ENCODE results near the gene PLCXD1. TPM values are rescaled to one million over a fixed set of nuclear protein-coding genes. Genes with fewer than 3 reads are reported as not detected.

PLCXD1 gene
- polyA plus RNA-seq, 3 donors: 2.9 to 28.7 (median 6.7) TPM

GRCh38 chrX:346034-346813, 65.0 kb downstream of the PLCXD1 start:
- Mint-ChIP-seq H3K4me3 (no peak overlapping the region), H3K9me3 (peaks cover 23 to 78% (median 45%) of the 10 kb centered on the region in 7 donors), H3K4me1 (no peaks in the 10 kb centered on the region), H3K27me3 (ENCODE audit: low read depth in 3 of 3) (peaks cover 0 to 2% (median 0%) of the 10 kb centered on the region in 3 donors), H3K36me3 (peaks cover 29 to 36% of the 10 kb centered on the region in 2 donors), H3K27ac (no peak overlapping the region)
- no peak overlapping the region for H3K4me3 ChIP-seq (replicated peaks in 1 of 3; ENCODE audit: low read depth in 2 of 3, low read length in 3 of 3)
- no peaks in the 10 kb centered on the region for H3K79me2 ChIP-seq (ENCODE audit: insufficient read depth, low read length)
- H3K9me3 ChIP-seq (replicated peaks in 1 of 2; ENCODE audit: control insufficient read depth in 1 of 2, insufficient read depth in 1 of 2, low read length in 2 of 2): peaks cover 43 to 84% of the 10 kb centered on the region in 2 donors
- no peaks in the 10 kb centered on the region for H3K4me1 ChIP-seq (ENCODE audit: control insufficient read depth in 1 of 2, insufficient read depth in 2 of 2, low read length in 2 of 2)
- peaks cover 0 to 20% of the 10 kb centered on the region in 2 donors for H3K36me3 ChIP-seq (replicated peaks in 1 of 2; ENCODE audit: control insufficient read depth in 1 of 2, insufficient read depth in 2 of 2, low read length in 2 of 2)
- H3K27me3 ChIP-seq (ENCODE audit: control insufficient read depth in 2 of 2, insufficient read depth in 2 of 2, low read length in 2 of 2): no peaks in the 10 kb centered on the region
- H3K4me2 ChIP-seq (replicated peaks; ENCODE audit: extremely low read depth, low read length, poor library complexity, severe bottlenecking): no peak overlapping the region
- H2AFZ ChIP-seq (ENCODE audit: insufficient read depth, low read depth, low read length, poor library complexity, severe bottlenecking): no peak overlapping the region
- H4K20me1 ChIP-seq (ENCODE audit: insufficient read depth, low read length): no peaks in the 10 kb centered on the region
- 96% methylated on average over 65 of the region's 75 CpGs for WGBS (ENCODE audit: insufficient coverage)
- H3K27ac ChIP-seq (ENCODE audit: low read depth in 1 of 2, low read length in 2 of 2): no peak overlapping the region
- H3K9ac ChIP-seq (ENCODE audit: insufficient read depth, low read length, poor library complexity, severe bottlenecking): no peak overlapping the region
- no peak for DNase-seq
- TF ChIP-seq, protein P1, sequence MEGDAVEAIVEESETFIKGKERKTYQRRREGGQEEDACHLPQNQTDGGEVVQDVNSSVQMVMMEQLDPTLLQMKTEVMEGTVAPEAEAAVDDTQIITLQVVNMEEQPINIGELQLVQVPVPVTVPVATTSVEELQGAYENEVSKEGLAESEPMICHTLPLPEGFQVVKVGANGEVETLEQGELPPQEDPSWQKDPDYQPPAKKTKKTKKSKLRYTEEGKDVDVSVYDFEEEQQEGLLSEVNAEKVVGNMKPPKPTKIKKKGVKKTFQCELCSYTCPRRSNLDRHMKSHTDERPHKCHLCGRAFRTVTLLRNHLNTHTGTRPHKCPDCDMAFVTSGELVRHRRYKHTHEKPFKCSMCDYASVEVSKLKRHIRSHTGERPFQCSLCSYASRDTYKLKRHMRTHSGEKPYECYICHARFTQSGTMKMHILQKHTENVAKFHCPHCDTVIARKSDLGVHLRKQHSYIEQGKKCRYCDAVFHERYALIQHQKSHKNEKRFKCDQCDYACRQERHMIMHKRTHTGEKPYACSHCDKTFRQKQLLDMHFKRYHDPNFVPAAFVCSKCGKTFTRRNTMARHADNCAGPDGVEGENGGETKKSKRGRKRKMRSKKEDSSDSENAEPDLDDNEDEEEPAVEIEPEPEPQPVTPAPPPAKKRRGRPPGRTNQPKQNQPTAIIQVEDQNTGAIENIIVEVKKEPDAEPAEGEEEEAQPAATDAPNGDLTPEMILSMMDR (IDR thresholded peaks at IDR 0.05): no peak
- intact Hi-C loops (cut with micrococcal nuclease): no loop called here

GRCh38 chrX:347351-348117, 66.4 kb downstream of the PLCXD1 start:
- Mint-ChIP-seq H3K4me3 (no peak overlapping the region), H3K36me3 (peaks cover 24 to 35% of the 10 kb centered on the region in 2 donors), H3K27me3 (ENCODE audit: low read depth in 3 of 3) (peaks cover 0 to 2% (median 0%) of the 10 kb centered on the region in 3 donors), H3K27ac (no peak overlapping the region), H3K9me3 (peaks cover 17 to 74% (median 38%) of the 10 kb centered on the region in 7 donors), H3K4me1 (no peaks in the 10 kb centered on the region)
- peaks cover 32 to 81% of the 10 kb centered on the region in 2 donors for H3K9me3 ChIP-seq (replicated peaks in 1 of 2; ENCODE audit: control insufficient read depth in 1 of 2, insufficient read depth in 1 of 2, low read length in 2 of 2)
- intact Hi-C loops (cut with micrococcal nuclease): no loop called here
- H3K4me1 ChIP-seq (ENCODE audit: control insufficient read depth in 1 of 2, insufficient read depth in 2 of 2, low read length in 2 of 2): no peaks in the 10 kb centered on the region
- no peak overlapping the region for H3K4me3 ChIP-seq (replicated peaks in 1 of 3; ENCODE audit: low read depth in 2 of 3, low read length in 3 of 3)
- no peaks in the 10 kb centered on the region for H3K79me2 ChIP-seq (ENCODE audit: insufficient read depth, low read length)
- no peak overlapping the region for H3K9ac ChIP-seq (ENCODE audit: insufficient read depth, low read length, poor library complexity, severe bottlenecking)
- no peak overlapping the region for H3K27ac ChIP-seq (ENCODE audit: low read depth in 1 of 2, low read length in 2 of 2)
- no peak overlapping the region for H2AFZ ChIP-seq (ENCODE audit: insufficient read depth, low read depth, low read length, poor library complexity, severe bottlenecking)
- H3K27me3 ChIP-seq (ENCODE audit: control insufficient read depth in 2 of 2, insufficient read depth in 2 of 2, low read length in 2 of 2): no peaks in the 10 kb centered on the region
- no peak overlapping the region for H3K4me2 ChIP-seq (replicated peaks; ENCODE audit: extremely low read depth, low read length, poor library complexity, severe bottlenecking)
- no peak for DNase-seq
- H4K20me1 ChIP-seq (ENCODE audit: insufficient read depth, low read length): no peaks in the 10 kb centered on the region
- peaks cover 0 to 20% of the 10 kb centered on the region in 2 donors for H3K36me3 ChIP-seq (replicated peaks in 1 of 2; ENCODE audit: control insufficient read depth in 1 of 2, insufficient read depth in 2 of 2, low read length in 2 of 2)
- TF ChIP-seq, protein P1 (IDR thresholded peaks at IDR 0.05): no peak
- WGBS (ENCODE audit: insufficient coverage): 97% methylated on average over 57 of the region's 59 CpGs

Data from CD14-positive monocyte (primary cell).